Activated B cell treated with CpG ODN at 0.5 μM for 24 hours (primary cell): ENCODE measurements around the gene HADHA. TPM values are rescaled to one million over a fixed set of nuclear protein-coding genes. Genes with fewer than 3 reads are reported as not detected.

Source experiments
- ATAC-seq: fragments of 200-7000 bp; cut with Tn5 transposase; one replicate; pipeline ENCODE4 v1.10.0; 2021; ENCODE audit warnings: low read depth, mild to moderate bottlenecking, moderate library complexity
- CTCF ChIA-PET: fragments of 350-600 bp; sonication (Branson Sonifier 250); formaldehyde crosslinking; loops from one replicate; lab custom pipeline; 2021; ENCODE audit warnings: antibody characterized with exemption; lab: Charles Lee
- POLR2A ChIA-PET: fragments of 350-600 bp; sonication (Branson Sonifier 250); formaldehyde crosslinking; loops from one replicate; lab custom pipeline; 2021; ENCODE audit warnings: antibody characterized with exemption; lab: Charles Lee
- DNase-seq: peaks from one replicate; pipeline ENCODE4 v3.0.0; 2022
- H3K27ac Mint-ChIP-seq: one replicate; pipeline ENCODE4 v1.8.0; 2020; ENCODE audit warnings: mixed read lengths
- H3K27me3 Mint-ChIP-seq: one replicate; pipeline ENCODE4 v1.8.0; 2021; ENCODE audit warnings: mixed read lengths
- H3K36me3 Mint-ChIP-seq: one replicate; pipeline ENCODE4 v1.8.0; 2021; ENCODE audit warnings: low read depth, mixed read lengths
- H3K4me1 Mint-ChIP-seq: one replicate; pipeline ENCODE4 v1.8.0; 2021; ENCODE audit warnings: mixed read lengths
- H3K4me3 Mint-ChIP-seq: one replicate; pipeline ENCODE4 v1.8.0; 2020; ENCODE audit warnings: mild to moderate bottlenecking, mixed read lengths
- H3K9me3 Mint-ChIP-seq: one replicate; pipeline ENCODE4 v1.8.0; 2020; ENCODE audit warnings: mixed read lengths
- CTCF ChIP-seq: fragments of 200-600 bp; IDR thresholded peaks from one replicate; pipeline ENCODE4 v1.8.0; 2022; ENCODE audit warnings: antibody characterized with exemption, mild to moderate bottlenecking
- intact Hi-C: fragments of 100-400 bp; cut with micrococcal nuclease; formaldehyde crosslinking; loops from one replicate; pipeline ENCODE4 v1.15.1; 2024
- total RNA-seq: library from RNA; stranded (reverse); gene quantifications from 2 replicates; pipeline ENCODE4 v1.2.3, GENCODE V29; 2022

HADHA gene
- total RNA-seq, 1 donor from 2014 or later: 127 TPM

DNA sequence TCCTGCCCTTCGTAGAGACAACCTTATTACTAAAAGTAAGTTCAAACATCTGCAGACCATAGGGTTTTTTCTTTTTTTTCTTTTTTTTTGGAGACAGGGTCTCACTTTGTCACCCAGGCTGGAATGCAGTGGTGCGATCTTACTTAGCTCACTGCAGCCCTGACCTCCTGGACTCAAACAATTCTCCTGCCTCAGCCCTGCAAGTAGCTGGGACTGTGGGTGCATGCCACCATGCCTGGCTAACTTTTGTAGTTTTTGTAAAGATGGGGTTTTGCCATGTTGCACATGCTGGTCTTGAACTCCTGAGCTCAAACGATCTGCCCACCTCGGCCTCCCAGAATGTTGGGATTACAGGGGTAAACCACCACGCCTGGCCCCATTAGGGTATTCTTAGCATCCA is 32.4 kb downstream of the HADHA start:
- Mint-ChIP-seq H3K27me3 (no peaks in the 10 kb centered on the region), H3K4me3 (no peak overlapping the region), H3K27ac (no peak overlapping the region), H3K4me1 (no peaks in the 10 kb centered on the region), H3K36me3 (peaks cover 88% of the 10 kb centered on the region), H3K9me3 (no peaks in the 10 kb centered on the region)
- no peak for TF ChIP-seq CTCF
- ChIA-PET CTCF (no interaction called here), POLR2A (no interaction called here)
- no peak for DNase-seq
- intact Hi-C loops: no loop called here
- no peak for ATAC-seq

- Mint-ChIP-seq H3K4me1 (no peaks in the 10 kb centered on the region), H3K27me3 (no peaks in the 10 kb centered on the region), H3K36me3 (peaks cover 84% of the 10 kb centered on the region), H3K27ac (no peak overlapping the region), H3K9me3 (no peaks in the 10 kb centered on the region), H3K4me3 (no peak overlapping the region)
- intact Hi-C loops: no loop called here
- ChIA-PET POLR2A (no interaction called here), CTCF (no interaction called here)
- ATAC-seq: no peak
- no peak for TF ChIP-seq CTCF
- no peak for DNase-seq
Observed at GRCh38 chr2:26203906-26204305, 40.5 kb downstream of the HADHA start.

GRCh38 chr2:26202981-26203490 is 41.4 kb downstream of the HADHA start:
- no peak overlapping the region for H3K4me3 Mint-ChIP-seq
- intact Hi-C loops: no loop called here
- peaks cover 4% of the 10 kb centered on the region for H3K9me3 Mint-ChIP-seq
- no peaks in the 10 kb centered on the region for H3K27me3 Mint-ChIP-seq
- ATAC-seq: no peak
- POLR2A ChIA-PET: no interaction called here
- TF ChIP-seq CTCF: no peak
- CTCF ChIA-PET: no interaction called here
- peaks cover under 1% of the 10 kb centered on the region for H3K4me1 Mint-ChIP-seq
- DNase-seq: no peak
- H3K27ac Mint-ChIP-seq: no peak overlapping the region
- peaks cover 82% of the 10 kb centered on the region for H3K36me3 Mint-ChIP-seq

GRCh38 chr2:26197516-26197915 is 46.9 kb downstream of the HADHA start:
- peak overlapping the region; percentile 46 for H3K27ac Mint-ChIP-seq
- ATAC-seq (no peak), DNase-seq (no peak)
- H3K27me3 Mint-ChIP-seq: no peaks in the 10 kb centered on the region
- H3K9me3 Mint-ChIP-seq: peaks cover 10% of the 10 kb centered on the region
- H3K36me3 Mint-ChIP-seq: peaks cover 92% of the 10 kb centered on the region
- H3K4me3 Mint-ChIP-seq: no peak overlapping the region
- POLR2A ChIA-PET: no interaction called here
- no peak for TF ChIP-seq CTCF
- intact Hi-C loops: loop anchor here (2.0 kb wide), 1 partner anchor 47 kb away; the partner anchor contains the start of genes HADHA and HADHB
- CTCF ChIA-PET: interaction anchor here (0.7 kb wide), 1 partner anchor 13 kb away, joined by 3 read pairs; no protein-coding TSS in a partner anchor
- peaks cover 28% of the 10 kb centered on the region for H3K4me1 Mint-ChIP-seq

GRCh38 chr2:26196683-26197418 is 47.6 kb downstream of the HADHA start:
- peaks cover 28% of the 10 kb centered on the region for H3K4me1 Mint-ChIP-seq
- ATAC-seq (peak; percentile 88), DNase-seq (no peak)
- CTCF ChIA-PET: interaction anchor here (0.7 to 1.4 kb wide), 2 partner anchors 12 kb away, joined by 3 to 6 read pairs; no protein-coding TSS in a partner anchor
- H3K36me3 Mint-ChIP-seq: peaks cover 92% of the 10 kb centered on the region
- H3K27me3 Mint-ChIP-seq: no peaks in the 10 kb centered on the region
- H3K4me3 Mint-ChIP-seq: no peak overlapping the region
- peaks cover 10% of the 10 kb centered on the region for H3K9me3 Mint-ChIP-seq
- H3K27ac Mint-ChIP-seq: peak overlapping the region; percentile 50
- TF ChIP-seq CTCF: no peak
- POLR2A ChIA-PET: no interaction called here
- intact Hi-C loops: loop anchor here (2.0 kb wide), 1 partner anchor 48 kb away; the partner anchor contains the start of genes HADHA and HADHB
